ENCODE measurements around the gene RASA3. TPM values are rescaled to one million over a fixed set of nuclear protein-coding genes. Genes with fewer than 3 reads are reported as not detected.

The RASA3 gene
- total and polyA plus RNA-seq, 9 of the 15 experiments (the other 6 are each of a cell fraction or from before 2014, with no cell fraction given): 0.72 to 25.3 (median 14.4) TPM

- Histone ChIP-seq H3K79me2 (ENCODE audit: control insufficient read depth, insufficient read depth, low read length) (peaks cover 49% of the 10 kb centered on the region), H3K4me3 (no peak overlapping the region), H3K27me3 (ENCODE audit: control insufficient read depth in 2 of 2, insufficient read depth in 2 of 2, low read length in 2 of 2) (no peaks in the 10 kb centered on the region), H4K20me1 (replicated peaks; ENCODE audit: control insufficient read depth, insufficient read depth, low read length) (no peaks in the 10 kb centered on the region), H3K9me3 (replicated peaks; ENCODE audit: control insufficient read depth, insufficient read depth, low read depth, low read length) (no peaks in the 10 kb centered on the region), H3K4me2 (ENCODE audit: insufficient read depth, low read length) (no peak overlapping the region), H3K27ac (ENCODE audit: extremely low read depth, low read depth, low read length) (no peak overlapping the region), H3K9me1 (ENCODE audit: control insufficient read depth, insufficient read depth, low read length) (no peaks in the 10 kb centered on the region), H3K9ac (ENCODE audit: insufficient read depth in 1 of 2, low read depth in 2 of 2, low read length in 2 of 2) (no peak overlapping the region), H3K4me1 (replicated peaks in 1 of 2; ENCODE audit: control insufficient read depth in 2 of 2, insufficient read depth in 2 of 2, low read length in 2 of 2) (peaks cover 0 to 44% of the 10 kb centered on the region in 2 experiments; a peak in 2 of 5 replicates), H3K36me3 (ENCODE audit: control insufficient read depth, insufficient read depth, low read length) (no peaks in the 10 kb centered on the region), H2AFZ (ENCODE audit: low read depth, low read length) (no peak overlapping the region)
- no peak for FAIRE-seq
- no peak for DNase-seq (ENCODE audit: extremely low read depth in 1 of 4, low spot score in 3 of 4)
- TF ChIP-seq TOE1 (IDR thresholded peaks at IDR 0.05; ENCODE audit: borderline replicate concordance) (no peak), TOE1 (CRISPR knock-in tag; IDR thresholded peaks at IDR 0.05; ENCODE audit: borderline replicate concordance, low read depth) (no peak), ZNF354B (CRISPR knock-in tag; IDR thresholded peaks at IDR 0.05) (no peak), ATF1 (CRISPR knock-in tag; IDR thresholded peaks at IDR 0.05) (no peak), ATF1 (tag; IDR thresholded peaks at IDR 0.05) (no peak), NR1H2 (CRISPR knock-in tag; IDR thresholded peaks at IDR 0.05) (no peak), CAMTA2 (CRISPR knock-in tag; conservative IDR thresholded peaks at IDR 0.05) (no peak), TARDBP (IDR thresholded peaks at IDR 0.05) (no peak), NR0B1 (IDR thresholded peaks at IDR 0.05; ENCODE audit: partially characterized antibody) (no peak), ZFP36 (IDR thresholded peaks at IDR 0.05; ENCODE audit: low read depth, low read length, partially characterized antibody) (no peak), SLC30A9 (CRISPR knock-in tag; IDR thresholded peaks at IDR 0.05) (no peak), GABPB1 (CRISPR knock-in tag; IDR thresholded peaks at IDR 0.05) (no peak), FOS (IDR thresholded peaks at IDR 0.05; ENCODE audit: extremely low read depth, insufficient read length) (no peak), STAT6 (CRISPR knock-in tag; IDR thresholded peaks at IDR 0.05) (no peak), CREB5 (CRISPR knock-in tag; IDR thresholded peaks at IDR 0.05) (no peak), SIRT6 (IDR thresholded peaks at IDR 0.05; ENCODE audit: low read depth, low read length) (no peak), DLX4 (CRISPR knock-in tag; IDR thresholded peaks at IDR 0.05) (no peak), LEF1 (IDR thresholded peaks at IDR 0.05) (no peak), FOXK2 (conservative IDR thresholded peaks at IDR 0.05 in 1 of 2, IDR thresholded peaks at IDR 0.05 in 1 of 2; ENCODE audit: low read depth in 2 of 2) (no peak), ZNF507 (tag; conservative IDR thresholded peaks at IDR 0.05) (no peak)
- ChIA-PET POLR2A (interaction anchor here (1.2 kb wide), 1 partner anchor 44 kb away, joined by 3 read pairs; no protein-coding TSS in a partner anchor), CTCF (ENCODE audit: low intra/inter-chr PET ratio) (no interaction called here)
- BruUV-seq (replicated peaks): no TSS peak
- WGBS (ENCODE audit: insufficient coverage, low coverage, missing lambda C conversion rate): 92% methylated on average over 10 of the region's 24 CpGs
- no peak for ATAC-seq
- intact Hi-C loops (cut with micrococcal nuclease): no loop called here
- in situ Hi-C loops (cut with MboI): no loop called here
Measured at GRCh38 chr13:114109641-114110041, 22.8 kb downstream of the RASA3 start.

All from K562 (cell line).